ENCODE measurements around the gene NDUFB5.
"Not testable (repeated sequence)": the region's sequence is repeated elsewhere in the genome, so short reads cannot be mapped to it uniquely, and the experiment has no call there.

Gene NDUFB5

DNA sequence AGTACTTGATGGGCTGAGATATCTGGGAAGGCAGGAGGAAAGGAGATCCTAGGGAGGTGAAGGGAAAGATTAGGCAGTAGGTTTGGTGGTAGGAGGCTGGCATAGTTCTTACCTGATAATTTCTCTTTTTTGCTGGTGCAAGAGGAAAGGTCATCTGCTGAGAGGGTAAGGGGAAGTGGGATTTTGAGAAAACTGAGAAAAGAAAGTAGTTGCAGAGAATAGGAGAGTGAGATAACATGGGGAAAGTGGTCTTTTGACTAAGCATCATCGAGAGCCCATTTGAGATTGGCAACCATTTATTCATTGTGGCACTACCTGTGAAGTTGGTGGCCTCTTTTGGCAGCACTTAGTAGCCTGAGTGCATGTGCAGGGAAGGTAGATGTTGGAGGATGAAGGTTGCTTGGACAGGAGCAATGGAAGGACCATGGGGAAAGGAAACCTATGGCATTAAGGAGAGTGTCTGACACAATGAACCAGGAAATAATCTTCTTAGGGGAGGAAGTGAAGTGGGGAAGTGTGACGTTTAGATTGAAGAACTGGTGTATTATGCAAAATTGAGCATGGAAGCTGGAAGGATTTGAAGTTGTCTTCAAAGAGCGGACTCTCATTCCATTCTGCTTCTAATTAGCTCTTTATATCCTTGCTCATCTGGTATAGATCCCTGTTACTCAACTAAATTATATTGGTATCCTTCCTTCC, 26.3 kb downstream of the NDUFB5 start:
- H3K4me2 ChIP-seq (ENCODE audit: low read depth, low read length, poor library complexity, severe bottlenecking) = no peak overlapping the region

DNA sequence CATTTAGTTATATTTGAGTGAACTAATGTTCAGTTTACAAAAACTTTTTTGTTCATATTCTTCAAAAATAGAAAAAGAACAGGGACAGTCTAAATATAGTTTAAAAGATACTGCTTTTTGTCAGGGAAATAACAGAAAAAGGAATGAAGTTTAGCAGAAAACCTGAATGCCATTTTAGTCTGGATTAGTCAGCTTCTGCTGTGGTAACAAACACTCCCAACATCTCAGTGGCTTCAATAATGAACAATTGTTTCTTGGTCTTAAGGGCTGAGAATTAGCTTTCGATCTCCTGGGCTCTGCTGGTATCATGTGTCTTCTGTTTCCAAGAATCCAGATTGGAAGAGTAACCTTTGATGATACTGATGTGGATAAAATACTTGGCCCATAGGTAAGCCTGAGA, 35.9 kb downstream of the NDUFB5 start:
- no peaks in the 10 kb centered on the region for H3K79me2 ChIP-seq (ENCODE audit: insufficient read depth, low read length)
- H3K9me3 ChIP-seq (ENCODE audit: insufficient read depth, low read length) = no peaks in the 10 kb centered on the region
- no peaks in the 10 kb centered on the region for H3K9me2 ChIP-seq (replicated peaks; ENCODE audit: insufficient read depth, low read length)
- no peak overlapping the region for H3K9ac ChIP-seq (ENCODE audit: low read length)
- H3K36me3 ChIP-seq (ENCODE audit: low read length) = no peaks in the 10 kb centered on the region
- H3K4me3 ChIP-seq (ENCODE audit: insufficient read depth, low read length, poor library complexity, severe bottlenecking) = no peak overlapping the region
- H4K20me1 ChIP-seq (ENCODE audit: low read depth, low read length) = no peaks in the 10 kb centered on the region
- no peaks in the 10 kb centered on the region for H3K27me3 ChIP-seq (ENCODE audit: low read length)
- no peak overlapping the region for H3K4me2 ChIP-seq (ENCODE audit: low read depth, low read length, poor library complexity, severe bottlenecking)
- H3F3A ChIP-seq (ENCODE audit: insufficient read depth) = no peaks in the 10 kb centered on the region
- H2AFZ ChIP-seq (ENCODE audit: low read depth, low read length, severe bottlenecking) = no peak overlapping the region
- no peak overlapping the region for H3K27ac ChIP-seq (ENCODE audit: low read depth, low read length)
- no peak for TF ChIP-seq EZH2phosphoT487 (conservative IDR thresholded peaks at IDR 0.05; ENCODE audit: low read length)
- TF ChIP-seq, protein P1, sequence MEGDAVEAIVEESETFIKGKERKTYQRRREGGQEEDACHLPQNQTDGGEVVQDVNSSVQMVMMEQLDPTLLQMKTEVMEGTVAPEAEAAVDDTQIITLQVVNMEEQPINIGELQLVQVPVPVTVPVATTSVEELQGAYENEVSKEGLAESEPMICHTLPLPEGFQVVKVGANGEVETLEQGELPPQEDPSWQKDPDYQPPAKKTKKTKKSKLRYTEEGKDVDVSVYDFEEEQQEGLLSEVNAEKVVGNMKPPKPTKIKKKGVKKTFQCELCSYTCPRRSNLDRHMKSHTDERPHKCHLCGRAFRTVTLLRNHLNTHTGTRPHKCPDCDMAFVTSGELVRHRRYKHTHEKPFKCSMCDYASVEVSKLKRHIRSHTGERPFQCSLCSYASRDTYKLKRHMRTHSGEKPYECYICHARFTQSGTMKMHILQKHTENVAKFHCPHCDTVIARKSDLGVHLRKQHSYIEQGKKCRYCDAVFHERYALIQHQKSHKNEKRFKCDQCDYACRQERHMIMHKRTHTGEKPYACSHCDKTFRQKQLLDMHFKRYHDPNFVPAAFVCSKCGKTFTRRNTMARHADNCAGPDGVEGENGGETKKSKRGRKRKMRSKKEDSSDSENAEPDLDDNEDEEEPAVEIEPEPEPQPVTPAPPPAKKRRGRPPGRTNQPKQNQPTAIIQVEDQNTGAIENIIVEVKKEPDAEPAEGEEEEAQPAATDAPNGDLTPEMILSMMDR (IDR thresholded peaks at IDR 0.05; ENCODE audit: insufficient read depth, low read length, poor library complexity, severe bottlenecking) = no peak

More for the DNA sequence above, 26.3 kb downstream of the NDUFB5 start:
- no peak overlapping the region for H2AFZ ChIP-seq (ENCODE audit: low read depth, low read length, severe bottlenecking)
- no peak overlapping the region for H3K9ac ChIP-seq (ENCODE audit: low read length)
- H3K79me2 ChIP-seq (ENCODE audit: insufficient read depth, low read length) = no peaks in the 10 kb centered on the region
- no peaks in the 10 kb centered on the region for H3K9me2 ChIP-seq (replicated peaks; ENCODE audit: insufficient read depth, low read length)
- TF ChIP-seq, protein P1 (IDR thresholded peaks at IDR 0.05; ENCODE audit: insufficient read depth, low read length, poor library complexity, severe bottlenecking) = no peak
- no peak for TF ChIP-seq EZH2phosphoT487 (conservative IDR thresholded peaks at IDR 0.05; ENCODE audit: low read length)
- H3K27me3 ChIP-seq (ENCODE audit: low read length) = no peaks in the 10 kb centered on the region
- H3K36me3 ChIP-seq (ENCODE audit: low read length) = no peaks in the 10 kb centered on the region
- no peaks in the 10 kb centered on the region for H3K9me3 ChIP-seq (ENCODE audit: insufficient read depth, low read length)
- no peaks in the 10 kb centered on the region for H3F3A ChIP-seq (ENCODE audit: insufficient read depth)
- H3K4me3 ChIP-seq (ENCODE audit: insufficient read depth, low read length, poor library complexity, severe bottlenecking) = no peak overlapping the region
- no peaks in the 10 kb centered on the region for H4K20me1 ChIP-seq (ENCODE audit: low read depth, low read length)
- H3K27ac ChIP-seq (ENCODE audit: low read depth, low read length) = no peak overlapping the region

DNA sequence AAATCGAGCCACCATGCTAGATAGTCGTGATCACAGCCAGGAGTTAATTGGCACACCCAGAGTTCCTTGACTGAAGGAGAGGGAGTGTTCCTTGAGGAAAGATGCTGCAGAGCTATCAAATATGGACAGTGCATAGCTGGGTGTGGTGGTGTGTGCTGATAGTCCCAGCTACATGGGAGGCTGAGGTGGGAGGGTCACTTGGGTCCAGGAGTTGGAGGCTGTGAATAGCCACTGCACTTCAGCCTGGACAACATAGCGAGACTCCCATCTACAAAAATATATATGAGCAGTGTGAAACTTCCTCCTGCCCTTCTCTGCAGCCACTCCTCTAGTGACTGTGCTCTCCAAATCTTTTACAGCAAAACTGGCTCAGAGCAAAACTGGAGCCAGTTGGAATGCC, 38.3 kb downstream of the NDUFB5 start:
- no peaks in the 10 kb centered on the region for H3K9me3 ChIP-seq (ENCODE audit: insufficient read depth, low read length)
- H3K4me3 ChIP-seq (ENCODE audit: insufficient read depth, low read length, poor library complexity, severe bottlenecking) = no peak overlapping the region
- no peak overlapping the region for H2AFZ ChIP-seq (ENCODE audit: low read depth, low read length, severe bottlenecking)
- H3F3A ChIP-seq (ENCODE audit: insufficient read depth) = peaks cover 1% of the 10 kb centered on the region; the same call in 1 of the 2 replicates
- no peaks in the 10 kb centered on the region for H3K9me2 ChIP-seq (replicated peaks; ENCODE audit: insufficient read depth, low read length)
- H3K27me3 ChIP-seq (ENCODE audit: low read length) = no peaks in the 10 kb centered on the region
- H3K27ac ChIP-seq (ENCODE audit: low read depth, low read length) = no peak overlapping the region
- no peak for TF ChIP-seq EZH2phosphoT487 (conservative IDR thresholded peaks at IDR 0.05; ENCODE audit: low read length)
- TF ChIP-seq, protein P1 (IDR thresholded peaks at IDR 0.05; ENCODE audit: insufficient read depth, low read length, poor library complexity, severe bottlenecking) = no peak
- no peak overlapping the region for H3K9ac ChIP-seq (ENCODE audit: low read length)
- H4K20me1 ChIP-seq (ENCODE audit: low read depth, low read length) = no peaks in the 10 kb centered on the region
- H3K79me2 ChIP-seq (ENCODE audit: insufficient read depth, low read length) = no peaks in the 10 kb centered on the region
- H3K36me3 ChIP-seq (ENCODE audit: low read length) = no peaks in the 10 kb centered on the region
- H3K4me2 ChIP-seq (ENCODE audit: low read depth, low read length, poor library complexity, severe bottlenecking) = no peak overlapping the region

GRCh38 chr3:179643837-179644236, 39.2 kb downstream of the NDUFB5 start:
- not testable (repeated sequence) for H3K9me3 ChIP-seq (ENCODE audit: insufficient read depth, low read length); H4K20me1 ChIP-seq (ENCODE audit: low read depth, low read length); H3F3A ChIP-seq (ENCODE audit: insufficient read depth); H3K27ac ChIP-seq (ENCODE audit: low read depth, low read length); H2AFZ ChIP-seq (ENCODE audit: low read depth, low read length, severe bottlenecking); H3K9ac ChIP-seq (ENCODE audit: low read length); H3K9me2 ChIP-seq (replicated peaks; ENCODE audit: insufficient read depth, low read length); H3K27me3 ChIP-seq (ENCODE audit: low read length); H3K79me2 ChIP-seq (ENCODE audit: insufficient read depth, low read length); H3K4me3 ChIP-seq (ENCODE audit: insufficient read depth, low read length, poor library complexity, severe bottlenecking); H3K4me2 ChIP-seq (ENCODE audit: low read depth, low read length, poor library complexity, severe bottlenecking); H3K36me3 ChIP-seq (ENCODE audit: low read length)
